Measurements from ENCODE around the gene CDH4.

CDH4 gene

DNA sequence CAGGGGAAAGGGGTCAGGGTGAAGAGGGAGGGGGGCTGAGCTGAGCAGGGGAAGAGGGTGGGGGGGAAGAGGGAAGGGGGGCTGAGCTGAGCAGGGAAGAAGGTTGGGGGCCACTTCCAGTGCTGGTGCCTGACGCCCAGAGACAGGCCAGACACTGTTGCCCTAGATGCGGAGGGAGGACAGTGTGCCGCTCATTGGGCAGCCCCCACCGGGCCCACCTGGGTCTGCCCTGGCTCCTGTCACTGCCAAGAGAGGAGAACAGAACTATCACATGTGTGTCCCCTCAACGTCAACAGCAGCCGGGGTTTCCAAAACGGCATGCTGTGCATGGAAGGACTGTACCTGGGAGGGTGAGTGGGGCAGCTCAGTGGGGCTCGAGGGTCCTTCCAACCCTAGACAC lies 342.1 kb downstream of the CDH4 start:
- no peak for DNase-seq

DNA sequence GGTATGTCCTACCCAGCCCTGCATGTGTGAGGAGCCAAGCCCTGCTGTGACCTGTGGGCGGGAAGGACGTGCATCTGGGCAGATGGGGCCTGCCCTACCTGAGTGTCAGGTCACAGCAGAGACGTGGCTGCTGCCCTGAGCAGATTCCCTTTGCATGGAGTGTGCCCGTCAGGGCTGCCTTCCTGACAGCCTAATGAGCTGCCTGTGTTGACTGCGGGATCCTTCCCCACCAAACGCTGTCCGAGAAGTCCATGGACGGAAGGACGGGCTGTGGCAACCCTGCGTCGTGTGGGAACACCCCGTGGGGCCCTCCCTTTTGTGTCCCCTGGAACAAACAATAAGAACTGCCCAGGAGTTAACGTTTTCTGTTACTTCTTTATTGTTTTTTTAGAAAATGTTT lies 343.2 kb downstream of the CDH4 start:
- no peak for DNase-seq

DNA sequence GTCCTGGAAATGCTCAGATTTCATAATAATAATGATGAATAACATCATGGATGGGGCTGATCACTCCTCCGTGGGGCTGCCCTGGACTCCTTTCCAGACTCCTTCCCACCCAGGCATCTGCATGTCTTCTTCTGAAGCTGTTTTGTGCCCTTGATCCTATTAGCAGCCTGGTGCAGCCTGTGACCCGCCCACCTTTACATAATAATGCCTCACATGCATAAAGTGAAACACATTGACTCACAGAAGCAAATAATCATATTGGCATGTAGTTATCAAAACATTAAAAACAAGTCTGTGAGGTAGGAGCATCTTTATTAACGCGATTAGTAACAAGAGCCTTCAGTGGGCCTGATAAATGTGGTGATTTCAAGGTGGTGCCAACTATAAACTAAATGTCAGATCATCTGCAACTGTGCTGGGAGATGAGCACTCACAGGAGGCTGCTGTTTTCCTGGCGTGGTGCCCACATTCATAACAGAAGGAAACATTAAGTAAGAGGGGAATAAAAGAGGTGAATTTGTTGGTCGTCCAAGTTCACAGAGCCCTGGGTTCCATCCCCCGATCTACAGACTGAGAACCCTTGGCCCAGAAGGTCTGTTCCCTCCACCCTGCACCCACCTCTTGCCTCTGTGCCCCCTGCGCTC lies 344.7 kb downstream of the CDH4 start:
- no peak for DNase-seq

DNA sequence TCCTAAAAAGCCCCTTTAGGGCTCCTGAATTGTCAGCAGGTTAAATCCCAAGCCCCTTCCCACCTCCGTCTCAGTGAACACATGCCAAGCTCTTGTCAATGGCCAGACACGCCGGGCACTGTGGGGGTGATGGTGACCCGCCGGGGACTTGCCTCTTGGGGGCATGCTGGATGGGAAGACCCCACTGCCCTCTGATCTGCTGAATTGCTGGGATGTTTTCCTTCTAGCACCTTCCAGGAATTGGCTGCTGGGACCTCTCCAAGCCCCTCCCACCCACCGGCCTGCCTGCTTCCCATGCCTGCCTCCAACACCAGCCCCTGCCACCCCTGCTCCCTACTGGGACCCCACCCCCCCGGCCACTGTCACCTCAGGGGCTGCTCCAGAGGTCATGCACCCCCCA lies 345.9 kb downstream of the CDH4 start:
- DNase-seq: no peak

DNA sequence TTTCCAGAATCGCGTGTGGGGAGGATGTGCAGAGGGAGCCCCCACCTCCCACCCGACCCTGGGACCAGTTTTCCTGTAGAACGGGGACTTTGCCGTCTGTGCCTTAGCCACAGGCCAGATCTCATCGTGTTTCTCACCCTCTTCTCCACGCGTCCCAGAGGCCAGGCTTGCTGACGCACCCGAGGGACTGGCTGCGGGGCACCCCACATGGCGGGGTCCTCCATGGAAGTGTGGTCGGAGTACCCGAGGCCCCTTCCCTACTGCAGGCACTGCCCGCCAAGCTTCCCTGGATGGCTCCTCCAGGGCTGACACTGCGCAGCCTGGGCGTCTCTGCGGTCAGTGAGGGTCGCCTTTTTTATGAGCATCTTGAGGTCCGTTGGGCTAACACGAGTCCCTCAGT lies 346.5 kb downstream of the CDH4 start:
- DNase-seq: no peak

DNA sequence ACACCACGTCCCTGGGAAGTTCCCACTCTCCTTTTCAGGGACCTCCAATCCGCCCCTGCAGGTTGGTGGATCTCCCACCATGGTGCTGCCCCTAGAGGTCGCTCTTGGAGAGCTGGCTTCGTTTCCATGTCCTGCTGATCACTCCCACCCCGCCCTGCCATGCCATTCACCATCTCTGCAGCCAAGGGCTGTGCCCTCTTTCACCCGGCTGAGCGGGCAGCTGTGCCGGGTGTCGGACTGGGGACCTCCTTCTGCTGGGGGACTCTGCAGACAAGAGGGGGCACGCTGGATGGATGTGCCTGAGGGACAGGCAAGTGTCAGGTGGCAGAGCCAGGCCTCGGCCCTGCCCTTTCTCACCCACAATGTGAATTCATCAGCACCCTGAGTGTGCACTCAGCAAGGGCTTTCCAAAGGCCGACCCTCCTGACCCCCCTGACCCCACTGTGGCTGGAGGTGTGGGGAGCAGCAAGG lies 347.0 kb downstream of the CDH4 start:
- DNase-seq: no peak

DNA sequence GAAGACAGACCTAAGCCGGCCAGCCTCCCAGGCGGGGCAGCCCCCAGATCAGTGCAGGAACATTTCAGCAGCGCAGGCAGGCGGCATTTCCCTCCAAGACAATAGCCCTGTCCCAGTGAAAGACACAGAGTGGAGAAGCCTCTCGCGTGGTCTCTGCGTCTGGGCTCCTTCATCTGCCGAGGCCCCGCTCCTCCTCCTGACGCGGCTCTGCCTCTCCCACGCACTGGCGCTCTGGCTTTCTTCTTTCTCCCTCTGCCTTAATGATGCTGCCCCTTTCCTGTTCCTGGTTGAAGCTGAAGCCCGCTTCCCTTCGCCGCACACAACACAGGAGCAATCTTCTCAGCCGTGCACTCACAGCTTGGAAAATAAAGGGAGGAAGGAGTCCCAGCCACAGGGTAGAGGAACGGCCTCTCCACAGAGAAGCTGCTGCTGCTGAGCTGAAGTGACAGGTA lies 347.5 kb downstream of the CDH4 start:
- no peak for DNase-seq

DNA sequence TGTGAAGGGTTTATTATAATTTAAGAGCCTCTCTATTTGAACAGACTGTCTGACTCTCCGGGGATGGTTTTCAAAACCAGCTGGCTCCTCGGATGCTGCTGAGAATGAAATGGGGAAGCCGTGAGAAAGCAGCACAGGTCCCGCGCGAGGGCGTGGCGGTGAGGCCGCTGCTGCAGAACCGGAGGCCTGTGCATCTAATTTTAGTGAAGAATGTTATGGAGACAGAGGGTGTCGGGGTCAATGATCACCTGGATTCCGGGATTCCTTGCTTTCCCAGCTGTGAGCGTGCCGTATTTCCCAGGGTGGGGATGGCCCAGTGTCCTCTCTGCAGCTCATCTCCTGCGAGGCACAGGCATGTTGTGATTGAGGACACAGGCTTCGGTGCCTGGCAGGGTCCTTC lies 348.0 kb downstream of the CDH4 start:
- no peak for DNase-seq

DNA sequence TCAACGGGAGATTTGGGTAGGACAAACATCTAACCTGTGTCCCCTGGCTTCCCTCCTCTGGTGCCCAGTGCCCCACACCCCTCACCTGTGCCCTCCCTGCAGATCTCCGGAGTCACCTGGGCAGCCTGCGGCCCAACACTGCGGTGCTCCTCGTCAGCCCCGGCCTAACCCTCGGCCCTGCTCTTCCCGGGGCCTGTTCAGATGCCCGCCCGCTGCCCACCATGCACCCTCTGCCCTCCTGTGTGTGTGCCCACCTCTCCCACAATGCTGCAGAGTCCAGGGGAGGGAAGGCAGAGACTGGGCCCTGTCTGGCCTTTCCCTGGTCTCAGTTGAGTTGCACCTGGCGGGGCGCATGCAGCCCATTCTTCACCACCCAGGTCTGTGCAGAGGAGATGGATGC lies 349.3 kb downstream of the CDH4 start:
- DNase-seq: no peak

DNA sequence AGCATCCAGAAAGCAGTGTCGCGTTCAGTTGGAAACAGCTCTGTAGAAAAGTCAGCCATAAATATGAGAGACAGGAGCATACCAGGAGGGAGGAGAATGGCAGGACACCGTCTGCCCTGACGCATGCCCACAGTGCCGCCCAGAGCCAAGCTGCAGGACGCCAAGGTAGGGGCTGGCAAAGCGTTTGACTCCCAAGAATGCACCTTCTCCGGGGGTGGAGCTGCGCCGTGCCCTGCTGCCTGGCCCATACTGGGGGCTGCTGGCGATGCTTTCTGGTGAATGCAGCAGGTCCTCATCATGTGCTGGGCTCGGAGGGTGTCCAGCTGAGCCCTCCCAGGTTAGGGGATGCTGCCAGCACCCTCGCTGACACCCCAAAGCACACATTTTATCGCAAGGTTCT lies 349.8 kb downstream of the CDH4 start:
- DNase-seq: no peak

DNA sequence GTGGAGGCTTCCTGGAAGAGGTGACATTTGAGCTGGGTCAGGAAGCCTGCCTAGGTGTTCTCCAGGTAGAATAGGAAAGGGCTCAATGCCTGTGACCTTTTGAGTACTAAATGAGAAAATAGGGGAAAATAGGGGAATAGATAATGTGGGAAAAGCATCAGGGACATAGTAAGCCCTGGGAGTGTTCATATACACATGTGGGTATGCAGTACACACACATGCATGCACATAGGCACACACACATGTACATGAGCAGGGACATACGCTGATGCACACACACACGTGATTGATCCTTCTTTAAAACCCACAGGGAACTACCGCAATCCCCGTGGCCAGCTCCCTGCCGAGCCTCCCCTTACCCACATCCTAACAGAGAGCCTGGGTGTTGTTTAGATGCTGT lies 351.7 kb downstream of the CDH4 start:
- no peak for DNase-seq

DNA sequence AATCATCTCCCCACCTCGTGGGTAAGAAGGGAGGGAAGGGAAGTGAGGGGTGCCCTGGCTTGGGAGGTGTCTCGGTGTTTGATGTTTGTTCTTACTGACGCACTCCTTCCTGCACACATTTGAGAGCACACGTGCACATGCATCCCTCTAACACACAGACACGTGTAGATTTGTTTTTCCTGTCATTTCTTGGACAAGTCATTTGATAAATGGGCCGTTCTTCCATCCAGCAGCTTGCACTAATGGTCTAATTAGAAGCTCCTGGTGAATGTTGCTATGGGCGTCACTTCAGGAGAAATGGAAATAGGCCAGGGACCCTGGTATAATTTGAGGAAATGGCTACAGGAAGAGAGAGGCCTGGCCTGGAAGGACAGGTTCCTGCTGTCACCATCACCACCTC lies 352.5 kb downstream of the CDH4 start:
- DNase-seq: no peak

DNA sequence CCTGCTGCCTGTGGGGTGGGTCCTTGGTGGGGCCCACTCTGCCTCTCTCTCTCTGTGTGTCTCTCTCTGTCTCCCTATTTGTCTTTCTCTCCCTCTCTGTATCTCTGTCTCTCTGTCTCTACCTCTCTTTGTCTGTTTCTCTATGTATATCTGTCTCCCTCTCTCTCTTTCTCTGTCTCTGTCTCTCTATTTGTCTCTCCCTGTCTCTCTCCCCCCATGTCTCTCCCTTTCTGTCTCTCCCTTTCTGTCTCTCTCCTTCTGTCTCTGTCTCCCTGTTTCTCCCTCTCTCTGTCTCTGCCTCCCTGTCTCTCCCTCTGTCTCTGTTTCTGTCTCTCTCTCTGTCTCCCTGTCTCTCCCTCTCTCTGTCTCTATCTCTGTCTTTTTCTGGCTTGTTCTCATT lies 353.2 kb downstream of the CDH4 start:
- DNase-seq: no peak

DNA sequence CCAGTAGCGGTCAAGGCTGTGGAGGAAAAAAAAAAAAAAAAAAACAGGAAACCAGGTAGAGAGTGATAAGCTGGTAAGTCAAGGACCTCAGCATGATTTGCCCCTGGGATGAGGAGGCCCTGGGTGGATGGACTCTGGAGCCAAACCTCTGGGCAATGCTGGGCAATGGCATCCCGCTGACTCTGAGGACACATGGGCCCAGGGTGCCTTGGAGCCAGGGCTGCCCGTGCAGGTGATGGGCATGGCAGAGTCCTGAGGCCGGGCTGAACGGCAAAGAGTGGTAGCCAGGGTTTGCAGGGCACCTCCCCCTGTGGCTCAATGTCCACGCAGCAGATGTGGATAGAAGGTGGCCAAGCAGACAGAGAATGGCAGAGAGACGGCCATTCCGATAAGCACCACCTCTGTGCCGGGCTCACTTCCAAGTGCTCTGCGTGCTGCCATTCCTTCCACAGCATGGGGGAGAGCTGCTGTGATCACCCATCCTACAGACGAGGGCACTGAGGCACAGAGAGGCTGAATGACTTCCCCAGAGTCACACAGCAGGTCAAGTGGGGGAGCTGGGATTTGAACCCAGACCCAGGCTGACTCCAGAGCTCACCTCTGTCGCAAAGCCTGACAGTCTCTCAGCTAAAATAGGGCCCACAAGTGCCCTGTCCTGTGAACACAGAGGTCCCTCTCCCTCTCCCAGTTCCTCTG lies 353.9 kb downstream of the CDH4 start:
- no peak for DNase-seq

DNA sequence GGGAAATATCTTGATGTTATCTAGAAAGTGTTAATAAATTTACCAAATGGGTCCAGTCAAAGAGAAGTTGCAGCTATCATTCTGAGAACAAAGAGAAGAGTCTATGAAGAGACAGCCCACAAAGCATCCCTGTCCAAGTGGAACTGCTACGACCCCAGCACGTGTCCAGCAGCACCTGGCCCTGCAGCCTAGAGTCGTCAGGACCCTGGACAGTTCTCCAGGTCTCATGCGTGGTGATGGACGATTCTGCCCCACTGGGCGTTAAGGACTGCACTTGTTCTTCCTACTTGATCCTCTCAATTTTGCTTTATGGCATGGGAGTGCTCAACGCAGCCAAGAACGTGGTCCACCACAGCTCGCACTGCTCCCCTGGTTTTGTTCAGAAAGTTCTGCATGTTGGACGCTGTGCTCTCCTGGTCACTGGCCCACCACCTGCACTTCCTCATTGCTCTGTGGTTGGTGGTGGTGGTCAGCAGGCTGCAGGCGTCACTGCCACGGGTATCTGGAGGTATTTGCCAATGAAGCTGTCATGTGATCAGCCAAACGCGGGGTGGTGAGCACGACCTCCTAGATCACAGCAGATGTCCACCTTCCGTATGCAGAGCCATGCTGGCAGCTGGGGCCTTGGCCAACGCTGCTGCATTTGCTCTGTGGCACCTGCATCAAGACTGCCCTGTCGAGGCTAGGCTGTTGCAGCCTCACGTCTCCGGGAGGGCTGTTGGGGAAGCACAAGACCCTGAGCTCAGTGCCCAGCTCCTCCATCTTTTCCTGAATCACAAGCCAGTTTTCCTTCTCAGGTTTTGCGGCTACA lies 356.4 kb downstream of the CDH4 start:
- DNase-seq: no peak

DNA sequence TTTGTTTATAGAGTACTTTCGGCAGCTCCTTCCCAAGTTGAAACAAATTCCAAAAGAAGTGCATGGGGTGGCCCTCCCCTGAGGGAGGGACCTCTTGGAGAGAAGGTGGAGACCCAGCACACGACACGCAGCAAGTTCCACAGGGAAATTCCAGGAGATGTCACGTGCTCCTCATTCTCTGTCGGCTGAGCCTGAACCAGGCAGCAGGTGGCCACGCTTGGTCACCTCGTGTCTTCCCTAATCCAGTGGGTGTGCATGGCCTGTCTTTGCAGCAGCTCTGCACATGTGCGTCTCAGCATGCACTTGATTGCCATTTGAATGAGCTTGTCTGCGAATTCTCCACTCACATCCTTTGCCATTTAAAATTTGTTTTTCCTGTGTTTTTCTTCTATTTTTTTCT lies 357.4 kb downstream of the CDH4 start:
- DNase-seq: no peak

DNA sequence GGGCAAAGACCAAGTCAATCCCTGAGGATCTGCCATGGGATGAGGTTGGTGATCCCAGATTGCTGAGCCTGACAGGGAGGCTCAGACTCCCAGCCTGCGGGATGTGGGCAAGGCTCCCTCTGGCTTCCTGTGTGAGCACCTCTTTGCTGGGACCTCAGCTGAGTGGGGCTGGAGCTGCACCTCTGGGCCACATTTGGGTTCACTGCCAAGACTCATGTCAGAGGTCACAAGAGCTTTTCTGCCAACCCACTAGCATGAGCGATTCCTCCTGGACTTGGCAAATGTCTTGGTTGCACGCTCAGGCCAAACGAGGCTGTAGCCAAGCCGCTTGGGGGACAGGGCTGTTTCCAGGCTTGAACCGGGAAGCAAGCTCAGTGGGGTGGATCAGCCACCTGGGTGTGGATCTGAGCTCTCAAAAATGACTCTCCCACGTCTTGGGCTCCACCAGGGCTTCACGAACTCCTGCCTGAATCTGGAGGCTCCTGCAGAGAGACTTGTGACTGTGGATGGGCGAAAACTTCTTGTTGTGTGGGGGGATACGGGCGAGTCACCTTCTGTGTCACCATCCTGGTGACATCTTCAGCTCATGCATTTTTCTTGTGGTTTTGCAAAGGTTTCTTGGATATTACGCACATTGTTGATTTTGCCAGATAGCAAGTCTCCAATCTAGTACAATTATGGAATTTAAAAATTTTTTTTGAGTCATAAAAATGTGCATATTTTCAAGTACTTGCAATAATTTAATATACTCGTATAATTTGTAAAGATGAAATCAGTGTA lies 359.5 kb downstream of the CDH4 start:
- no peak for DNase-seq

DNA sequence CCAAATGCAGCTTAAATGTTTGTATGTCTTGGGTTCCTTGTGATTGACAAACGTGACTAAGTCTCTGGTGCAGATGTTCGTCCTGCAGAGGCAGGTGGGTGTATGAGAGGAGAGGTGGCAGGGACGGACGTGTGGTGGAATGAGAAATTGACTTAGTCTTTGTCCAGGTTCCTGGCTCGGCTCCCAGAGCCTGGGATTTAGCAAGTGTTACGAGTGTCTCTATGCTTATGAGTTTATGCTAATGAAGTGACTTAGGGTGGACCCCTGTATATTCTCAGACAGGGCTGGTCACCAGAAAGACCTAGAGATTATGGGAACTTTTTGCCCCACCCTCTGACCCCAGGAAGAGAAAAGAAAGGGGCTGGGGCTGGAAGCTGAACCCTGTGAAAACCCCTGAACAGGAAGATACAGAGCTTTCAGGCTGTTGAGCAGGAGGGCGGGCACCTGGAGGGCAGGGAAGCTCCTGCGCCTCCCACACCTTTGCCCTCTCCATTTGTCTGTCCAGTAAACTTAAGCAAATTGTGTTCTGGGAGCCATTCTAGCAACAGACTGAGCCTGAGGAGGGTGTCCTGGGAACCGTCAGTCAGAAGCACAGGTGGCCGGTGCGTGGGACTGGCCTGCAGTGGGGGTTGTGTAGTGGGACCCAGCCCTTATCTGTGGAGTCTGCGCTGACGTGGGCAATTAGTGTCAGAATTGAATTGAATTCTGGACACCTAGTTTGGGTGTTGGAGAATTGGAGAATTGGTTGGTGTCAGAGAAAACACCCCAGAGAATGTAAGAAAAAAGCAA lies 362.1 kb downstream of the CDH4 start:
- no peak for DNase-seq

DNA sequence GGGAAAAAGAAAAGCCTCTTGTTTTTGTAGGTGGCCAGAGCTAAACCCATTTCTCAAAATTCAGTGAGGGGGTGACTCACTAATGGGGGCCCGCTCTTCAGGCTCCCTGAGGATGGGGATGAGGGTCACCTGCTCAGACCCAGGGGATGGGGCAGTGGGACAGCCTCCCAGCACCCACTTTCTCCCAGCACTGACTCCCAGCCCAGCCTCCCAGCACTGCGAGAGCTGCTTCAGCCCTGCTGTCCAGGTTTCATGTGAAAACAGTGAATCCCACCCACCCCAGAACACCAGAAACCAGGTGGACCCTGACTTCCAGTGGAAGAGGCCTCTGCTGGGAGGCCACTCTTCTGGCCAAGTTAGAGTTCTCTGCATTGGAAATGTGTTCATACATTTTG lies 362.6 kb downstream of the CDH4 start:
- DNase-seq: no peak

DNA sequence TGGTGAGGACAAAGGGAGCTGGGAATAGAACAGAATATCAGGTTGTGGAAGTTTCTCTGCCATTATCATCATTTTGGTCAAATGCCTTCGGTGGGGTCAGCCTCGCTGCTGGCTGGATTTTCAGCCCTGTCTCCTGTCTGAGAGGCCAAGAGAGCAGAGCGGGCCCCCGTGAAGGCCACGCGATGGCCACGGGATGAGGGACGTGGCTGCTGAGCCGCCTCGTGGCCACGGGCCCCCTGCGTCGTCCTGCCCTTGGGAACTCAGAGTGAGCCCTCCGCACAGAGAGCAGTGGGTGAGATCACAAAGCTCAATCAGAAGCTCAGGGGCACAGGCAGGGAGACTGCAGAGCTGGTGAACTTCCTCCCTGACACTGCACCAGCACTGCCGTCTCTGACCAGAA lies 363.7 kb downstream of the CDH4 start:
- no peak for DNase-seq

DNA sequence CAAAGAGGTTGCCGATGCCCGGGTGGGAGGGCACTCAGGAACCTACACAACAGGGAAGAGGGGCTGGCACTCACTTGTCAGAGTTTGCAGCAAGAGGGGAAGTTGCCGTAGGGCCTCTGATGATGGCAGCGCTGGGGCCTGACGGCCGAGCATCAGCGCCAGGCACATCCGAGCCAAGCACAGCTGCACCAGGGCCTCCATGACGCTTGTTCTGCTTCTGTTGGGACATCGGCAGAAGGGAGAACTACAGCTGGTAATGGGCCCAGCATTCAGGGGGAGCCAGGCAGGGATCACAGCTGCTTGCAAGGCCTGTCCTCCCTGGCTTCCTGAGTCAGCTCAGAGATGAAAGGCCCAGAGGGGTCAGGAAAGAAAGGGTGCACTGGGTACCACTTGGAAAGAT lies 367.7 kb downstream of the CDH4 start:
- DNase-seq: no peak

DNA sequence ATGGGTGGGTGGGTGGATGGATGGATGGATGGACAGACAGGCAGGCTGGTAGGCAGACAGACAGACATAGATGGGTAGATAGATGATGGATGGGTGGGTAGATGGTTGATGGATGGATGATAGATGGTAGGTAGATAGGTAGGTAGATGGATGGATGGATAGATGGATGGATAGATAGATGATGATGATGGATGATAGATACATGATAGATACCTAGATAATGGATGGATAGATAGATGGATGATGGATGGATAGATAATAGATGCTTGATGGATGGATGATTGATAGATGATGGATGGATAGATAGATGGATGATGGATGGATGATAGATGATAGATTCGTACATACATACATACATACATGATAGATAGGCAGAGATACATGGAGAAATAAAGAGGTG lies 368.1 kb downstream of the CDH4 start:
- no peak for DNase-seq
